Measurements from ENCODE around the gene RNF157.
A peak's percentile ranks its signal among the peaks of the same experiment; 100 is the strongest.

Gene RNF157

GRCh38 chr17:76223802-76224201 lies 16.5 kb downstream of the RNF157 start:
- no peak for DNase-seq (ENCODE audit: extremely low read depth, insufficient read length)
- TF ChIP-seq CTCF (IDR thresholded peaks at IDR 0.05; ENCODE audit: insufficient read depth, low read length, poor library complexity, severe bottlenecking) = no peak
- no peaks in the 10 kb centered on the region for H3K27me3 ChIP-seq (replicated peaks; ENCODE audit: control insufficient read depth, insufficient read depth, low read length)
- no peak overlapping the region for H3K4me3 ChIP-seq (replicated peaks; ENCODE audit: low read depth, low read length)
- H3K36me3 ChIP-seq (ENCODE audit: control insufficient read depth, insufficient read depth, low read length) = no peaks in the 10 kb centered on the region

GRCh38 chr17:76219670-76220383 lies 20.5 kb downstream of the RNF157 start:
- Histone ChIP-seq H3K36me3 (ENCODE audit: control insufficient read depth, insufficient read depth, low read length) (no peaks in the 10 kb centered on the region), H3K4me3 (replicated peaks; ENCODE audit: low read depth, low read length) (no peak overlapping the region), H3K27me3 (replicated peaks; ENCODE audit: control insufficient read depth, insufficient read depth, low read length) (no peaks in the 10 kb centered on the region)
- DNase-seq (ENCODE audit: extremely low read depth, insufficient read length) = no peak
- TF ChIP-seq CTCF (IDR thresholded peaks at IDR 0.05; ENCODE audit: insufficient read depth, low read length, poor library complexity, severe bottlenecking) = no peak

DNA sequence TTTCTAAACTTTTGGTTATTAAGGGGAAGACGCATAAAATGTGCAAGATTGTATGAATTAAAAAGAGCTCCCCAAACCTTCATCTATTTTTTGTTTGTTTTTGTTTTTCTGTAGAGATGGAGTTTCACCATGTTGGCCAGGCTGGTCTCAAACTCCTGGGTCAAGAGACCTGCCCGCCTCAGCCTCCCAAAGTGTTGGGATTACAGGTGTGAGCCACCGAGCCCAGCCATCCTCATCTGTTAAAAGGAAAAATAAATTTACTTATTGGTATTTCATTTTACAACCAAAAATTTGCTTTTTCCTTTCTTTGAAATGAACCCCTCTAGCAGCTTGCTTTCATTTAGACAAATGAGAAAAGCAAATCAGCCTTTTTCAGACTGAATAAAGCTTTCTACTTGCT lies 23.2 kb downstream of the RNF157 start:
- H3K4me3 ChIP-seq (replicated peaks; ENCODE audit: low read depth, low read length) = no peak overlapping the region
- DNase-seq (ENCODE audit: extremely low read depth, insufficient read length) = no peak
- TF ChIP-seq CTCF (IDR thresholded peaks at IDR 0.05; ENCODE audit: insufficient read depth, low read length, poor library complexity, severe bottlenecking) = no peak
- H3K36me3 ChIP-seq (ENCODE audit: control insufficient read depth, insufficient read depth, low read length) = no peaks in the 10 kb centered on the region
- no peaks in the 10 kb centered on the region for H3K27me3 ChIP-seq (replicated peaks; ENCODE audit: control insufficient read depth, insufficient read depth, low read length)

- no peak for DNase-seq (ENCODE audit: extremely low read depth, insufficient read length)
- no peaks in the 10 kb centered on the region for H3K36me3 ChIP-seq (ENCODE audit: control insufficient read depth, insufficient read depth, low read length)
- no peak for TF ChIP-seq CTCF (IDR thresholded peaks at IDR 0.05; ENCODE audit: insufficient read depth, low read length, poor library complexity, severe bottlenecking)
- no peak overlapping the region for H3K4me3 ChIP-seq (replicated peaks; ENCODE audit: low read depth, low read length)
- no peaks in the 10 kb centered on the region for H3K27me3 ChIP-seq (replicated peaks; ENCODE audit: control insufficient read depth, insufficient read depth, low read length)
These were observed 26.8 kb downstream of the RNF157 start for GRCh38 chr17:76213491-76213890.

GRCh38 chr17:76208120-76208519 lies 32.2 kb downstream of the RNF157 start:
- Histone ChIP-seq H3K4me3 (replicated peaks; ENCODE audit: low read depth, low read length) (no peak overlapping the region), H3K27me3 (replicated peaks; ENCODE audit: control insufficient read depth, insufficient read depth, low read length) (no peaks in the 10 kb centered on the region), H3K36me3 (ENCODE audit: control insufficient read depth, insufficient read depth, low read length) (no peaks in the 10 kb centered on the region)
- peak; percentile 72 for DNase-seq (ENCODE audit: extremely low read depth, insufficient read length)
- no peak for TF ChIP-seq CTCF (IDR thresholded peaks at IDR 0.05; ENCODE audit: insufficient read depth, low read length, poor library complexity, severe bottlenecking)

Data from GM06990 (cell line).